ENCODE results near the gene STRBP.
"Not testable (repeated sequence)": the region's sequence is repeated elsewhere in the genome, so short reads cannot be mapped to it uniquely, and the experiment has no call there.

Gene STRBP

DNA sequence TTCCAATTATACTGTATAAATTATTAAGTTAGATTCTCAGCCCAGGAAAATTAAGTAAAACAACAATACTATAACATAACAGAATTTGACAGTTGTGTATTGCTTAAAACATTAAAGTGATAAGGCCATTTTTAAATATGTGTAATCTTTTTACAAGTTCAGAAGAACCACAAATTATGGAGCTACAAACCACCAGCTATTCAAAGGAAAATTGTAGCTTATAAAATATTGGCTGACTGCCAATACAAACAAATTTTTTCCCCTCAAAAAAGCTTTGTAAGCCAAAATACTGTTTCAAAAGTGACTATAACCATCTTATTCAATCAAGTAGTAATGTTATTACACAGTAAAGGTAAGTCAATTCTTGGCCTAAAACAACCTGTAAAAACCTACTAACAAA, 21.9 kb downstream of the STRBP start:
- no peak for DNase-seq

DNA sequence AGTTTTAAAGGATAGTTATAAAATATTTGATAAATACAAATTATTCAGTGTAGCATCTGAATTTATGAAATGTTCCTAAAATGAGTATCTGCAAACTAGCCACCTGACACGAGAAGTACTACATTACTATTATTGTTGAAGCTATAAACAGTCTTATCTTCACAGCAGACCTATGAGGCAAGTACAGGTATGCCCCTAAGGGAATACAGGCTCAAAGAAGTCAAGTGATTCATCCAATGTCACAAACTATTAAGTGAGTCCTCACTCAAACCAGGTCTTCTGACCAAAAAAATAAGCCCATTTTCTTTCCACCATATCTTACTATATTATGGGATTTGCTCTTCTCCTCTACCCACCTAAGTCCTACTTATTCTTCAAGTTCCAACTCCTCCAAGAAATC, 28.7 kb downstream of the STRBP start:
- DNase-seq = no peak

DNA sequence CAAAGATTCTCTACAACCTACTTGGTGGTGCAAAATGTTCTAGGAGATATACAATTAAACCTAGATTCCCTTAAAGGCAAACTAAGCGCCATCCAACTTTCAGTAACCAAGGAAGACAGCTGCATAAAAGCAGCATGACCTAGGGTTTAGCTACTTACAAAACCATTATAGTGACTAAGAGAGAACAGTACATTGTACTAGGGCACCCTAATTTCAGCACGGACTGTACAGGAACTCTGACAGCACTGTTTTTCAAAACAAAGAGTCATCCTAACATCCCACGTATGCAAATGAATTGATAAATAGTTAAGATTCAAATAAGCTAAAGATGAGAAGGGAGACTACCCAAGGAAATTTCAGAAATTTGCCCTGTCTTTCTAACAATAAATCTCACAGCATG, 30.0 kb downstream of the STRBP start:
- no peak for DNase-seq

DNA sequence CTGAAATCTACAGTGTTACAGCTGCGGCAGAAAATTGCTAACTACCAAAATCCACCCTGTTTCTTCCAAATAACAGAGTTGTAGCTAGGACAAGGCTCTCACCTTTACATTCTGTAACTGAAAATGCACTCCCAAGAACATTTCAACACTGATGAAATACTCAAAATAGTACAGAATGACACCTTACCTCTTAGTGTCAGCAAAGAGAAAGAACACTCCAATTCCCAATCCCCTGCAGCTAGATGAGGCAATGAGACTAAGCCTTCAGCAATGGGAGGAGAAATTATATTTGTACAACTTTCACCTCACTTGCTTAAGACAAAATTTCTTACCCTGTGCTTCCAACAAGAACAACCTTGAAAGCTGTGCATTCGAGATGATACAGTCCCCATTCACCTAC, 31.2 kb downstream of the STRBP start:
- DNase-seq = no peak

DNA sequence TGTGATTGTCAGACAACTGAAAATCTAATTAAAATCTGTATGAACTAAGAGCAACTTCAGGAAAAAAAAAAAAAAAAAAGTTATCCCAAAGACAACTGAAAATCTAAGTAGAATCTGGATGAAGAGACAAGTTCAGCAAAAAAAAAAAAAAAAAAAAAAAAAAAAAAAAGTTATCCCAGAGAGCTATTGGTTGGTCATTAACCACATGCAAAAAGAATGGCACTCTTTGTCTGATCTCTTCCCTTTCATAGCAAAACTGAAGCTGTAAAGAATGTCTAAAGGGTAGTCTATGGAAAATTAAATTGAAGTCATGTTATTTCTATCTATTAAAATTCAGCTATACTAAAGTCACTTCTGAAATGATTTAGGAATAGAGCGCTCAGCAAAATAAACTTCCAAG, 32.9 kb downstream of the STRBP start:
- no peak for DNase-seq

DNA sequence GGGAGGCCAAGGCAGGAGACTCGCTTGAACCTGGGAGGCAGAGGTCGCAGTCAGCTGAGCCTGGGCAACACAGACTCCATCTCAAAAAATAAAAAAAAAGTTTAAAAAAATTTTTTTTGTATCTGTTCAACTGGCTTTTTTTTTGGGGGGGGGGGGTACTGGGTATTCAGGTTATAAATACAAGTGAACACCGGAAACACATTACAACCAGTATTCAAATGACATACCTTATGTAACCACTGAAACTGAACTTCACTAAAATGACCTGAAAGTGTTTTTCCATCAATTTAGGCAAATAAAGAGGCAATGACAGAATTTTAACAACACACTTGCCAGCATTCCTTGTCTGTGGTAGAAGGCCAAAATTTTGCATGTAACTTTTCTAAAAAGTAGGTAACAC, 33.5 kb downstream of the STRBP start:
- no peak for DNase-seq

DNA sequence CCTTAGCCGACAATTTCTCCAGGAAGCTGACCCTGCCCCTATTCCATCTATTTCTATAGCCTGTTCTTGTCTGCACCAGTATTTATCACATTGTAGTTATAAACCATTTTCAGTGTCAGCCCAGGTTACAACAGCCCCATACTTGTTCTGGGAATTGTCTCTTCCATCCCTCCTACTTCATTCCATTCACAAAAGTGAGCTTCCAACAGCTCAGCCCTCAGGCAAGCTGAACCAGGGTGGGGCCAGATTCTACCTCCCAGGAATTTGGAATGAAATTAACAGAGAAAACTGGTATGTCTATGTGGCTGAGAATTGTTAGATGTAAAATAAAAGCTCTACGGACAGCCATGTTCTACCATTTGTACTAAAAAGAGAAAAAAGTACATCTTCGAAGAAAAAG, 36.1 kb downstream of the STRBP start:
- no peak for DNase-seq

DNA sequence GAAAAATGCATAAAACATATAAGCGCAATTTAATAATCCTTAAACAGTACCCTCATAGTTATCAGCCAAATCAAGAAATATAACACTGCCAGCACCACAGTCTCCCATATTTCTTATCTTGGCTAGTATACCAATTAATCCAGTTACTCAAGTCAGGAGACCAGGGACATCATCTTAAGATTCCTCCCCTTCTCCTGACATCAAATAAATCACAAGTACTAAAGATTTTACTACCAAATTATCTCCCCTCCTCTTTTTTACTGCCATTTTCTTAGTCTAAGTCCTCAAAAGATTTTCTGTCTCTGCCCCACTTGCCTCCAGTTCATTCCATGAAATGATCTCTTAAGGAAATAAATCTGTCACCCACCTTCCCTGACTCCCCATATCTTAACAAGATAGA, 37.0 kb downstream of the STRBP start:
- no peak for DNase-seq

DNA sequence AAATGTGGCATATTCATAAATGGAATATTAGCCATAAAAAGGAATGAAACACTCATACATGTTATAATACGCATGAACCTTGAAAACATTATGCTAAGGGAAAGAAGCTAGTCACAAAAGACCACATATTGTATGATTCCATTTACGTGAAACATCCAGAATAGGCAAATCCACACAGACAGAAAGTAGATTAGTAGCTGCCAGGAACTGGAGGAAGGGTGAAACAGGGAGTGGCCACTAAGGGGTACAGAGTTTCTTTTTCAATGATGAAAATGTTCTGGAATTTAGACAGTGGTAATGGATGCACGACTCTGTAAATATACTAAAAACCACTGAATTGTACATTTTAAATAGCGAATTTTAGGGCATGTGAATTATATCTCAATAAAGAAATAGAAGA, 39.4 kb downstream of the STRBP start:
- no peak for DNase-seq

DNA sequence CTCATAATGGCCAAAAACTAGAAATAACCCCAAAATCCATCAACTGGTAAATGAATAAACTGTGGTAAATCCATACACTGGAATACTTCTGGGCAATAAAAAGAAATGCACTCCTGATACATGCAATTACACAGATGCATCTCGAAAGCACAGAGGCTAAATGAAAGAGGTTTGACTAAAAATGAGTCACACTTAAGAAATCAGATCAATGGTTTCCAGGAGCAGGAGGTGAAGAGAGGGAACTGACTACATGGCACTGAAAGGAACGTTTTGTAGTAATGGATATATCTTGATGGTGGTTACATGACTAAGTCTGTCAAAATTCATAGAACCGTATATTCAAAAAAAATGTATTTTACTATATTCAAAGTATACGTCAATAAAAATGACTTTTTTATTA, 42.4 kb downstream of the STRBP start:
- no peak for DNase-seq

DNA sequence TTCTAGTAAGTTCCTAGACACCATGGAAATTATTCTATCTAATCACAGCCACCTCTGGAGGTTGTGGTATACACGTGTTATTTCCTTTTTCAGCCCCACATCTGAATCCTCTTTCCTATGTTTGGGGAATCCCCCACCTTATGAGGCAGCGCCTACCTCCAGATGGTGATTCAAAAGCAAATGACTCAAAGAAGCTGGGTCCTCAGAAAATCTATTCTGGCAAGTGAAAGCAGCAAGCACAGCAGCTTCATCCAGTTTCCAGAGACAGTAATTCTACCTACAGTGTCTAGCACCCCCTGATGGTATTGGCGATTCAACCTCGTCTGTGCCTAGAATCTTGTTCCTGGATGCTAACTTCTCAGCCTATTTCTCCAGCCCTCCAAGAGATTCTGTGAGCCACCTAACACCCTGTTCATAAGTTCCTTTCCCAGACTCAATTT, 43.0 kb downstream of the STRBP start:
- DNase-seq = peak; percentile 39

DNA sequence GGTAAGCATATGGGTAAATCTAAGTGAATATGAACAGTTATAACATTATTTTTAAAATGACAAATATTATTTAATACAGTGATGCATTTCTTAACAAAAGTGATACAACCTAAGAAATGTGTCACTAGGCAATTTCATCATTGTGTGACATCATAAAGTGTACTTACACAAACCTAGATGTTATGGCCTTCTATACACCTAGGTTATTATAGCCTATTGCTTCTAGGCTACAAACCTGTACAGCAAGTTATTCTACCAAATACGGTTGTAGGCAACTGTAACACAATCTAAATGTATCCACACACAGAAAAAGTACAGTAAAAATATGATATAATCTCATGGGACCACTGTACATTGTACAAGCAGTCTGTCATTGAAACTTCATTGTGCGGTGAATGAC, 48.3 kb downstream of the STRBP start:
- no peak for DNase-seq

DNA sequence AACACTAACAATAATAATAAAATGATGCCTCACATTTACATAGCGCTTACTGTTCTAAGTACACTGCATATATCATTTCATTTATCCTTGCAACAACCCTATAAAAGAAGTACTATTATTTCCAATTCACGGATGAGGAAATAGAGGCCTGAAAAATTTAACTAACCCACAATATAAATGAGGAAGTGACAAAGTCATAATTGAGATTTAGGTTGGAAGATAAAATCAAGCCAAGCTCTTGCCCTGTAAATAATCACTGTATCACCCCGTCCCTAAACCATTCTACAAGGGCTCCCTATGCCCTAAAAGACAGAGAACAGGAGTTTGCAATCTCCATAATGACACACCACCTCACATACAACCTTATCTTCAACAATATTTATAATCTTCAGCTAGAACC, 49.6 kb downstream of the STRBP start:
- DNase-seq = no peak

DNA sequence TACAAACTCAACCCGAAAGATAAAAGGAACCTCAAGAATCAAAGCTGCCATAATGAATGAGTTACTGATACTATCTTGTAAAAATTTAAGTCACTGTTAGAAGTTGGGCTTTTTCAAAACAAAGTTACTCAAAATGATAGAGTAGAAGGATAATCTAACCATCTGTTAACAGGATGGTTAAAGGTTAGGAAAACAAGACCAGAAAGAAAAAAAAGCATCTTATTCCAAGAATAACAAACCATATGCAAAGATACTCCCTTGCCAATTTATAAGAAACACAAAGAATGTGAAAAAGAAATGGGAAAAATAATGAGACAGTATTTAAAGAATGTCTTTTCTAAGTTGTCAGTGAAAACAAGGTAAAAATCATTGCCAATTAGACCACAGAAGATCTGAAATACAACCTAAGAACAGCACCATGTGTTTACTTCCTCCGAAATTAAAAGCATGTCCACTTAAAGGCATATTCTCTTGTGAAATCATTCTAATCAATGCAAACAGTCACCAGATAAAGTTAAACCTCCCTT, 51.2 kb downstream of the STRBP start:
- DNase-seq = no peak

DNA sequence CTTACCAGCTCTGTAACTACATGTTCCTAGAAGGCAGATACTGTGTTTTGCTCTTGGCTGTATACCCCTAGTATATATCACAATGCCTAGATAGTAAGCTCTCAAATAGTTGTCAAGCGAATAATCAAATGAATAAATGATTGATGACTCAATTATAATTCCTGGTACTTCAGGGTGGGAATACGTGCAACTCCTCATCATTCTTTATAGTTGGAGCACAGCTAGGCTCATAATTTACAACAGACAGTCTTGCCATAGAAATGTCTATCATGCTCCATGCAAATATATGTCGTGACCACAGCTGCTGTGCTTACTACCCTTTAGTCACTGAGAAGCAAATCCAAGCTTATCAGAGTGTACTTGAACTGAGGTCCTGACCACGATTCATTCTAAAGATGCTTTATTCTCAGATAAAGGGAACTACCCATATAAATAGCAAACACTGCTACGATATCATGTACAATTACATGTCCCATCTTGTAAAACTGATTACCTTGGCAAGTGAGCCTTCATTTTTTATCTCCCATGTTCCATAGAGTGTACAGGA, 52.1 kb downstream of the STRBP start:
- DNase-seq = no peak

DNA sequence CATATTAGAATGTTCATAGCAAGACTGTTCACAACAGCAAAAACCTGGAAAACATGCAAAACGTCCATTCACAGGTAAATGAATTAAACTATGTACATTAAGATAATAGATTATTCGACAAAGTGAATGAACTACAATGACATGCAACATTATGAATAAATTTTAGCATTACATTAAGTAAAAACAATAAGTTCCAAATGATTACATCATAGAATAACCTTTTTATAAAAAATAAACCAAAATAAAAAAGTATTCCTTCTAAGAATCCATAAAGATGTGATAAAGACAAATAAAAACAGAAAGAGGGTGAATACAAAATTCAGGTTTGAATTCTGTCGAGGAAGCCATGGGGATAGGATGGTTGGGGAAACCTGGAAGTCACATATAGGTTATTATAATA, 57.3 kb downstream of the STRBP start:
- no peak for DNase-seq

DNA sequence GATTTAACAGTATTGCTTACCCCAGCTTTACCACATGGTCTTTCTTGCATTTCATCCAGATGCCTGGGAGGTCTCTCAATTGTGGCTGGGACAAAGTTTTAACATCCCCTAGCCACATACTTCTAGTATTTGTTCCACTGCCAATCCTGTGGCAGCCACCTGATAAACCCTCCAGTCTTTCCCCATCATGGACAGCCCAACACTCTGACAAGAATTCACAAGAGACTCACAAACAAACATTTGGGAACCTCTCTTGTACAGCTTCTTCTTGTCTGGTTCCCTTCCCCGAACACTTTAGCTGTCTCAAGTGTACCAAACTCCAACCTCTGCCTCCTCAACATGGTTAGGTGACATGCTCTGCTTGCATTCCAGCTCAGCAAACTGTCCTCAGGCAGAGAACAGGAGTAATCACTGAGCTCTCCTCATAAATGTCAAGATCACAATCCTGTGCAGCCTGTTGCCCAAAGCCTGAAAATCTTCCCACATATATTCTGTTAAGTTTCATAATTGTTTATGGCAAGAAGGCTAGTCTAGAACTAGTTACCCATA, 59.7 kb downstream of the STRBP start:
- no peak for DNase-seq

DNA sequence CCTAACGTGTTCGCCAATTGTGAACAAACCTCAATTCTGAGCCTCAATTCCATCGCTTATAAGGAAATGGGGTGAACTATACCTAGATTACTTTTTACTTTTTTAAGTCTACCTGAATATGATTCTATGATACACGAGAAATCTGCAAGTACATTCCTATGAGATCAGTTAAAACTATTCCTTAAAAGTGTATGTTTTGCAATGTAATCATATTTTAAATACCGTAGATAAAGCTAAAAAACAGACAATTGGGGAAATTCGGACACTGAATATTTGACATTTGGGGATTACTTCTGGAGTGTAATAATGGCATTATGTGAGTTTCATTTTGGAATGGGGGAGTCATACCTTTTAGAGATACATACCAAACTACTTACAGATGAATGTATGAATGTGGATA, 62.3 kb downstream of the STRBP start:
- no peak for DNase-seq

DNA sequence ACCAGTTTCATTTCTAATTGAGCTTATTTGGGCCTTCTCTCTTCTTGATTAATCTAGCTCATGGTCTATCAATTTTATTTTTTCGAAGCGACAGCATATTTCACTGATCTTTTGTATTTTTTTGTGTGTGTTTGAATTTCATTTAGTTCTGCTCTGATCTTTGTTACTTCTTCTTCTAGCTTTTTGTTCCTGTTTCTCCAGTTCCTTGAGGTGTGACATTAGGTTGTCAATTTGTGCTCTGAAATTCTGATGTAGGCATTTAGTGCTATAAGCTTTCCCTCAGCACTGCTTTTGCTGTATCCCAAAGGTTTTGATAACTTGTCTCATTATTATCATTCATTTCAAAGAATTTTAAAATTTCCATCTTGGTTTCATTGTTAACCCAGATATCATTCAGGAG, 67.3 kb downstream of the STRBP start:
- DNase-seq = no peak

DNA sequence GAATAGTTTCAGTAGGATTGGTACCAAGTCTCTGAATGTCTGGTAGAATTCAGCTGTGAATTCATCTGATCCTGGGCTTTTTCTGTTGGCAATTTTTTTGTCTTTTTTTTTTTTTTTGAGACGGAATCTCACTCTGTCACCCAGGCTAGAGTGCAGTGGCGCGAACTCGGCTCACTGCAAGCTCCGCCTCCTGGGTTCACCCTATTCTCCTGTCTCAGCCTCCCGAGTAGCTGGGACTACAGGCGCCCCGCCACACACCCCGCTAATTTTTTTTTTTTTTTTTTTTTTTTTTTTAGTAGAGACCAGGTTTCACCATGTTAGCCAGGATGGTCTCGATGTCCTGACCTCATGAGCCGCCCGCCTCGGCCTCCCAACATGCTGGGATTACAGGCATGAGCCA, 67.9 kb downstream of the STRBP start:
- not testable (repeated sequence) for DNase-seq

DNA sequence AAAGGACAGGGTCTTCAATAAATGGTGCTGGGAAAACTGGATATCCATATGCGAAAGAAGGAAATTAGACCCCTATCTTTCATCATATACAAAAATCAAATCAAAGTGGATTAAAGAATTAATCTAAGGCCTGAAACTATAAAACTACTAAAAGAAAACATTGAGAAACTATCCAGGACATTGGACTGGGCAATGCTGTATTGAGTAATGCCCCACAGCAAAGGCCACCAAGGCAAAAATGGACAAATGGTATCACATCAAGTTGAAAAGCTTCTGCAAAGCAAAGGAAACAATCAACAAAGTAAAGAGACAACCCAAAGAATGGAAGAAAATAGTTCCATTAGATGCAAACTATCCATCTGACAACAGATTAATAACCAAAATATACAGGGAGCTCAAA, 72.3 kb downstream of the STRBP start:
- DNase-seq = no peak

DNA sequence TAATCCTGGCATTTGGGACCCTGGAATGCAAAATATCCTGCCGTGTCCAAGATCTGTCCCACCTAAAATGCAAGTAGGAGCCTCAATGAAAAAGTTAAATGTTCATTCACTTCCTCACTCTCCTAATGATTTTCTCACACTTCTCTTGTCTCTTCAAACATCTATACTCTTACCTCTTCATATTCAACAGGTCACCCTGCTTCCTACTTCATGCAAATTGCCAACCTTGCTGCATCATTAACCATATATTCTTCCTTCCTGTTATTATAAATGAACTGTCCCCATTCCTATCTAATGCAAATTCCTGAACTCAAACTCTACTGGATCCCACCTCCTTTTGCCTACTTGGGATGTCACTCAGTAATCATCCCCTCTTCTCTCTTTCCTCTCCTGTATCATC, 74.4 kb downstream of the STRBP start:
- no peak for DNase-seq

DNA sequence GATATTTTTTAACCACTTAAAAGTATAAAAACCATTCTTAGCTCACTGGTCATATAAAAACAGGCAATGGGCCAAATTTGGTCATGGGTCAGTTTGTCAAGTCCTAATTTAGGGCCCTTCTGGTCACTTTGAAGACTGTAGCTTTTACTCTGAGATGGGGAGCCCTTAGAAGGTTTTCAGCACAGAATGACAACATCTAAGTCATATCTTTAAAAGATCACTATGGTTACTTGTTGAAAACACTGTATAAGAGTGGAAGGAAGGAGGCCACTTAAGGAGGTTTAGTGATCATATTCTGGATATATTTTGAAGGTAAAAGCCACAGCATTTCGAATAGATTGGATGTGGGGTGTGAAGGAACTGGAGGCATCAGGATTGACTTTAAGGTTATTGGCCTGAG, 76.7 kb downstream of the STRBP start:
- DNase-seq = no peak

DNA sequence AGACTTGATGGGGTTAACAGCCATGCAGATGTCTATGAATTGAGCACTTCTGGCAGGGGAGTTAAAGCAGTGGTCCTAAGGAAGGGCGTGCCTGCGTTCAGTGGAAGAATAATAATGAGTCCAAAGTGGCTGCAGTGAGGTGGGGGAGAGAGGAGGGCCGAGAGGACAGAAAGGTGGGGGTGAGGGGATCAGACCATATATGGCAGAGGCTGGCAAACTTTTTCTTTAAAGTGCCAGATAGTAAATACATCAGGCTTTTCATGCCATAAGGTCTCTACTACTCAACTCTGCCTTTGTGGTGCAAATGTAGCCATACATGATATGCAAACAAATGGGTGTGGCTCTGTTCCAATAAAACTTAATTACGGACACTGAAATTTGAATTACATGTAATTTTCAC, 77.1 kb downstream of the STRBP start:
- DNase-seq = no peak

DNA sequence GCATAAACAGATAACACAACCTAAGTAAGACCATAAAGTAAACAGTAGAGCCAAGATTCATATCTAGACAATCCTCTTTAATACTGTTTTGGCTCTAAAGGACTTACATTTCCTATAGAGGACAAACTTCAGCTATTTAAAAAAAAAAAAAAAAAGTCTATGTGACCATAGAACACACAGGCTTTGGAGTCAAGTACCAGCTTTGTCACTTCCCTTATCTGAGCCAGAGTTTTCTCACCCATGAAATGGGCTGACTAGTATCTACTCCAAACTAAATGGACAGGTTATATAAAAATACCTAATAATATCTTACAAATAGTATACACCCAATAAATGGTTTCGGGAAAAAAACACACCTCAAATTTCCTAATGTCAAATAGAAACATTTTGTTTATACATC, 81.3 kb downstream of the STRBP start:
- DNase-seq = no peak

All from NCI-H1694 treated with DMSO at 0.1 percent for 48 hours (cell line).